GM12878 (cell line): ENCODE data around the gene TBC1D5. TPM values are rescaled to one million over a fixed set of nuclear protein-coding genes. Genes with fewer than 3 reads are reported as not detected.

Source experiments
- ATAC-seq: fragments of 200-7000 bp; cut with Tn5 transposase; 3 replicates; pipeline ENCODE4 v1.9.1; 2020; ENCODE audit warnings: mild to moderate bottlenecking, moderate library complexity
- BruUV-seq: library from RNA; stranded (reverse); fragments of 400-500 nt; replicated peaks from 2 replicates; lab custom pipeline; 2021; lab: Mats Ljungman, UMichigan
- CTCF ChIA-PET: fragments of 300-600 bp; sonication (Branson Sonifier 250); formaldehyde crosslinking; extraction: SDS; loops from one replicate; lab custom pipeline; 2021; ENCODE audit warnings: inconsistent platforms; lab: Yijun Ruan, JAX
- POLR2A ChIA-PET: fragments of 350-600 bp; formaldehyde crosslinking; extraction: SDS; loops from one replicate; lab custom pipeline; 2021; ENCODE audit warnings: inconsistent platforms; lab: Charles Lee
- RAD21 ChIA-PET: fragments of 300-600 bp; sonication (Branson Sonifier 250); formaldehyde crosslinking; loops from one replicate; lab custom pipeline; 2023; ENCODE audit warnings: antibody characterized with exemption; ENCODE audit not compliant: unreplicated experiment; lab: Charles Lee
- SMC1A ChIA-PET: fragments of 300-600 bp; sonication (Branson Sonifier 250); formaldehyde crosslinking; loops from one replicate; lab custom pipeline; 2023; ENCODE audit not compliant: unreplicated experiment, uncharacterized antibody; lab: Charles Lee
- DNase-seq: peaks from one replicate; pipeline ENCODE4 v3.0.0-alpha.2; 2011; ENCODE audit warnings: low read depth, low spot score
- FAIRE-seq: peaks from 3 replicates; lab custom pipeline; 2011; peaks lifted over from hg19 to GRCh38; lab: Jason Lieb, UNC
- H2AFZ ChIP-seq: 2 replicates; pipeline ENCODE4 v1.6.0; 2011; ENCODE audit warnings: low read depth, low read length, control low read depth; ENCODE audit not compliant: control insufficient read depth
- H3K27ac ChIP-seq: 2 replicates; pipeline ENCODE4 v1.5.1; 2011; ENCODE audit warnings: control low read depth; ENCODE audit not compliant: control insufficient read depth, insufficient read depth
- H3K27me3 ChIP-seq, 2 experiments: replicated peaks in 1 of 2; 2 replicates each; pipeline versions ENCODE4 v1.6.0 to v1.6.1; 2011; ENCODE audit warnings: low read length in 1 of 2; ENCODE audit not compliant: control insufficient read depth in 2 of 2, insufficient read depth in 2 of 2
- H3K36me3 ChIP-seq, 2 experiments: 2 replicates each; pipeline ENCODE4 v1.5.1; 2011; ENCODE audit warnings: low read length in 1 of 2; ENCODE audit not compliant: control insufficient read depth in 2 of 2, insufficient read depth in 2 of 2
- H3K4me1 ChIP-seq: 2 replicates; pipeline ENCODE4 v1.6.1; 2011; ENCODE audit warnings: mild to moderate bottlenecking, low read length, moderate library complexity, mixed read lengths; ENCODE audit not compliant: control insufficient read depth, insufficient read depth
- H3K4me2 ChIP-seq: 2 replicates; pipeline ENCODE4 v1.6.0; 2011; ENCODE audit warnings: control low read depth; ENCODE audit not compliant: control insufficient read depth, insufficient read depth
- H3K4me3 ChIP-seq: fragments of 200-600 bp; sonication (generic); 2 replicates; pipeline ENCODE4 v1.5.1; 2016
- H3K79me2 ChIP-seq: 2 replicates; pipeline ENCODE4 v1.6.0; 2011; ENCODE audit warnings: low read length; ENCODE audit not compliant: control insufficient read depth, insufficient read depth
- H3K9ac ChIP-seq: 2 replicates; pipeline ENCODE4 v1.8.0; 2011; ENCODE audit warnings: low read length, control low read depth, mixed read lengths; ENCODE audit not compliant: control insufficient read depth, insufficient read depth
- H3K9me3 ChIP-seq: replicated peaks from 3 replicates; pipeline ENCODE4 v1.5.1; 2011; ENCODE audit warnings: mild to moderate bottlenecking, low read length; ENCODE audit not compliant: control insufficient read depth, insufficient read depth
- H4K20me1 ChIP-seq: 2 replicates; pipeline ENCODE4 v1.6.0; 2011; ENCODE audit not compliant: control insufficient read depth, insufficient read depth
- ATF7 ChIP-seq: fragments of 450-650 bp; IDR thresholded peaks from 2 replicates; pipeline ENCODE4 v1.6.1; 2016; ENCODE audit warnings: low read depth, mild to moderate bottlenecking
- CBFB ChIP-seq: IDR thresholded peaks from 2 replicates; pipeline ENCODE4 v1.6.1; 2016; ENCODE audit warnings: antibody characterized with exemption, low read depth
- FOS ChIP-seq: IDR thresholded peaks from 3 replicates; pipeline ENCODE4 v1.6.1; 2011; ENCODE audit warnings: borderline replicate concordance; ENCODE audit not compliant: insufficient read length; ENCODE audit errors: extremely low read depth
- NFYB ChIP-seq: IDR thresholded peaks from 2 replicates; pipeline ENCODE4 v1.6.1; 2011; ENCODE audit warnings: low read depth, mild to moderate bottlenecking, low read length, improper control_type of control experiment, moderate library complexity; ENCODE audit not compliant: insufficient read depth
- NR2C2 ChIP-seq: IDR thresholded peaks from 2 replicates; pipeline ENCODE4 v1.6.1; 2011; ENCODE audit warnings: borderline replicate concordance, low read depth; ENCODE audit not compliant: control insufficient read depth, insufficient read length
- PAX8 ChIP-seq: fragments of 450-650 bp; IDR thresholded peaks from 2 replicates; pipeline ENCODE4 v1.6.1; 2017; ENCODE audit warnings: mild to moderate bottlenecking, moderate library complexity
- SIX5 ChIP-seq: IDR thresholded peaks from 2 replicates; pipeline ENCODE4 v1.6.1; 2011; ENCODE audit warnings: mild to moderate bottlenecking, low read depth, low read length, moderate library complexity; ENCODE audit not compliant: severe bottlenecking
- TCF7 ChIP-seq: IDR thresholded peaks from 2 replicates; pipeline ENCODE4 v1.6.1; 2014; ENCODE audit warnings: antibody characterized with exemption, borderline replicate concordance
- WGBS: methylation state at CpG from one replicate; pipeline ENCODE4 v1.1.6; 2016; ENCODE audit warnings: low lambda C conversion rate; ENCODE audit not compliant: insufficient replicate concordance, insufficient coverage; ENCODE audit errors: missing lambda C conversion rate; 5-methylcytosine and 5-hydroxymethylcytosine counted together
- in situ Hi-C: fragments of 300-500 bp; cut with MboI; formaldehyde crosslinking; loops from 9 replicates; pipeline ENCODE4 v1.14.3; 2018; ENCODE audit warnings: mixed read lengths
- intact Hi-C: fragments of 100-400 bp; cut with micrococcal nuclease; formaldehyde crosslinking; loops from one replicate; pipeline ENCODE4 v1.14.2; 2022; ENCODE audit not compliant: unreplicated experiment
- polyA plus RNA-seq, 11 experiments: library from polyadenylated mRNA; depleted of rRNA in 4 of 11; unstranded in 6 of 11; stranded (reverse) in 5 of 11; fragments of >200 nt; fragmentation: Nextera tagmentation in 4 of 11; fragmentation: Illumina TruSeq in 1 of 11; extraction: Ambion mirVana in 4 of 11; extraction: Trizol in 1 of 11; gene quantifications; 1 replicate in 1 of 11; 2 replicates in 10 of 11; pipeline versions ENCODE4 v1.2.1 to v1.2.3, GENCODE V29; 2011 to 2016; ENCODE audit warnings: inconsistent platforms in 2 of 11, missing spikeins in 2 of 11, low read depth in 1 of 11
- total RNA-seq, 4 experiments: library from RNA; depleted of rRNA in 3 of 4; stranded (reverse); fragments of >200 nt in 3 of 4; fragmentation: Illumina TruSeq in 1 of 4; extraction: Trizol in 1 of 4; gene quantifications; 2 replicates each; pipeline versions ENCODE4 v1.2.1 to v1.2.3, GENCODE V29; 2013 to 2021

Gene TBC1D5
- total and polyA plus RNA-seq, 10 of the 15 experiments (the other 5 are each of a cell fraction or from before 2014, with no cell fraction given), result 5.5 to 61.0 (median 43.8) TPM

DNA sequence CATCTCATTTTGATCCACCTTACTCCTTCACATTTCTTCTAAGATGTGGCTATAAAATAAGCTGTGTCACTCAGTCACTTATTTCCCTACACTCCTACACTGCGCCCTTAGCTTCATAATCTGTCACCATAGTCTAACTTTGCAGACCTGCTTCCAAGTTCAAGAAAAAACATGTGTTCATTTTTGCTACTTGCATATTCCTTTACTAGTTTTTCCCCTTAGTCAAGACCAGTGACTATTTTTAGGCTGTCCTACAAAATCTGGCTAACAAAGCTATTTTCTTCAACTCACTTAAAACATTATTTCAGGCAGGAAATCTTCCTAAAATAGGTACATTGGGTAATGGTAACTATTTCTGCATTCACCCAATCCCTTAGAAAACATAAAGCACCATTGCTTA, 272.5 kb downstream of the TBC1D5 start:
- no peak for ATAC-seq
- RAD21 ChIA-PET, result no interaction called here
- DNase-seq, result no peak
- Histone ChIP-seq H3K9ac (no peak overlapping the region), H3K4me1 (no peaks in the 10 kb centered on the region), H3K27me3 (no peaks in the 10 kb centered on the region), H3K9me3 (no peaks in the 10 kb centered on the region), H2AFZ (no peak overlapping the region), H3K79me2 (no peaks in the 10 kb centered on the region), H3K36me3 (no peaks in the 10 kb centered on the region), H3K27ac (no peak overlapping the region), H3K4me2 (no peak overlapping the region), H4K20me1 (no peaks in the 10 kb centered on the region), H3K4me3 (no peak overlapping the region)
- intact Hi-C loops, result no loop called here
- CTCF ChIA-PET, result interaction anchor here (1.0 to 2.2 kb wide), 3 partner anchors 9 to 371 kb away, joined by 3 to 7 read pairs (median 5); no protein-coding TSS in a partner anchor
- no peak for FAIRE-seq
- SMC1A ChIA-PET, result interaction anchor here (0.6 to 1.7 kb wide), 7 partner anchors 10 to 376 kb away, joined by 3 to 5 read pairs (median 3); no protein-coding TSS in a partner anchor
- in situ Hi-C loops, result no loop called here
- TF ChIP-seq FOS, result no peak
- TF ChIP-seq ATF7, result no peak
- TF ChIP-seq NR2C2, result no peak
- POLR2A ChIA-PET, result no interaction called here
- WGBS, result 97% methylated on average over 1 of the region's 1 CpG
- no TSS peak for BruUV-seq

DNA sequence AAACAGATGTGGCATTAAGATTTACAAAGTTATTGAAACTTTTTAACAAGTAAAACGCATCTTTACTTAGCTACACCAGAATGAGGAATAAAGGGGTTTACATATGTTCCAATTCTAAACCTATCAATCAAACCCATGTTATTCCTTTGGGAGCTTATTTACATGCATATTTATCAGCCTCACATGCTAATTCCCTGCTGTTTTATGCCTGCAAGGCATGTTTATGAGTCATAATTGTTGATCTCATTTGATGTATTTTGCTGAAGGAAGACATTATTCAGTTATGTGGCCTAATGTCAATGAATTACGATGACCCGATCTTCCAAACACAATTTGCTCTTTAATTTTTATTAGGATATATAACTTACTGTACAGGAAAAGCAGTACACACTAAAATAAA, 272.9 kb downstream of the TBC1D5 start:
- POLR2A ChIA-PET, result no interaction called here
- 100% methylated on average over 3 of the region's 3 CpGs for WGBS
- SMC1A ChIA-PET, result interaction anchor here (0.6 to 1.7 kb wide), 7 partner anchors 10 to 377 kb away, joined by 3 to 5 read pairs (median 3); no protein-coding TSS in a partner anchor
- in situ Hi-C loops, result no loop called here
- no peak overlapping the region for H3K4me3 ChIP-seq
- no peaks in the 10 kb centered on the region for H3K36me3 ChIP-seq
- no peaks in the 10 kb centered on the region for H4K20me1 ChIP-seq
- H3K27ac ChIP-seq, result no peak overlapping the region
- no peak overlapping the region for H2AFZ ChIP-seq
- FAIRE-seq (no peak), DNase-seq (no peak), ATAC-seq (no peak)
- intact Hi-C loops, result no loop called here
- no peaks in the 10 kb centered on the region for H3K27me3 ChIP-seq
- H3K4me2 ChIP-seq, result no peak overlapping the region
- no TSS peak for BruUV-seq
- no peak overlapping the region for H3K9ac ChIP-seq
- no peaks in the 10 kb centered on the region for H3K9me3 ChIP-seq
- TF ChIP-seq PAX8 (no peak), SIX5 (no peak), CBFB (no peak), TCF7 (no peak), NFYB (no peak)
- RAD21 ChIA-PET, result no interaction called here
- CTCF ChIA-PET, result interaction anchor here (1.0 to 2.2 kb wide), 3 partner anchors 9 to 372 kb away, joined by 3 to 7 read pairs (median 5); no protein-coding TSS in a partner anchor
- H3K4me1 ChIP-seq, result no peaks in the 10 kb centered on the region
- H3K79me2 ChIP-seq, result no peaks in the 10 kb centered on the region
